Tibial nerve (tissue), 4 donors: ENCODE measurements around the gene ZNF646. TPM values are rescaled to one million over a fixed set of nuclear protein-coding genes. Genes with fewer than 3 reads are reported as not detected.

Source experiments
- DNase-seq, 2 donors: peaks; one replicate each; pipeline ENCODE4 v3.0.0-alpha.2; 2019; ENCODE audit warnings: low spot score in 2 of 2
- H3K27ac ChIP-seq, 4 donors: fragments of 200-600 bp; sonication (generic) in 3 of 4; one replicate each; pipeline ENCODE4 v1.5.1; 2017 to 2019; ENCODE audit warnings: mild to moderate bottlenecking in 1 of 4
- H3K27me3 ChIP-seq, 2 donors: fragments of 200-600 bp; sonication (generic) in 1 of 2; one replicate each; pipeline versions ENCODE4 v1.5.1 to v1.6.0; 2017 to 2019
- H3K36me3 ChIP-seq, 3 donors: fragments of 200-600 bp; sonication (generic); one replicate each; pipeline ENCODE4 v1.5.1; 2018 to 2019
- H3K4me1 ChIP-seq, 4 donors: fragments of 200-600 bp; sonication (generic) in 3 of 4; one replicate each; pipeline ENCODE4 v1.5.1; 2017 to 2019
- H3K4me3 ChIP-seq, 4 donors: fragments of 200-600 bp; sonication (generic) in 3 of 4; one replicate each; pipeline ENCODE4 v1.5.1; 2017 to 2019; ENCODE audit warnings: mild to moderate bottlenecking in 1 of 4, moderate library complexity in 1 of 4
- H3K9me3 ChIP-seq, 4 donors: fragments of 200-600 bp; sonication (generic) in 3 of 4; one replicate each; pipeline ENCODE4 v1.5.1; 2017 to 2019
- CTCF ChIP-seq, 5 experiments: fragments of 200-600 bp in 3 of 5; fragments of 450-650 bp in 2 of 5; sonication (generic) in 3 of 5; IDR thresholded peaks; one replicate each; pipeline ENCODE4 v1.5.1; 2016 to 2019; ENCODE audit warnings: antibody characterized with exemption in 5 of 5, mild to moderate bottlenecking in 3 of 5, moderate library complexity in 2 of 5
- EP300 ChIP-seq, 2 donors: sonication (generic); formaldehyde crosslinking; IDR thresholded peaks; one replicate each; pipeline ENCODE4 v1.6.1; 2017; ENCODE audit warnings: antibody characterized with exemption in 2 of 2, mild to moderate bottlenecking in 1 of 2
- POLR2A ChIP-seq, 2 donors: fragments of 450-650 bp; IDR thresholded peaks; one replicate each; pipeline ENCODE4 v1.6.1; 2017; ENCODE audit warnings: antibody characterized with exemption in 2 of 2, mild to moderate bottlenecking in 2 of 2, moderate library complexity in 2 of 2
- WGBS, 2 donors: methylation state at CpG; one replicate each; pipeline ENCODE4 v1.1.5; 2018; 5-methylcytosine and 5-hydroxymethylcytosine counted together
- total RNA-seq, 4 donors: library from RNA; depleted of rRNA; stranded (reverse); fragments of >200 nt; gene quantifications; one replicate each; pipeline ENCODE4 v1.1.0, GENCODE V29; 2016

ZNF646 gene
- total RNA-seq, 4 donors from 2014 or later, result 13.4 to 22.5 (median 20.0) TPM

GRCh38 chr16:31032736-31033708 lies 41.2 kb upstream of the ZNF646 start, which contains the start of gene STX4:
TSS of gene STX4 (plus strand) at chr16:31033558. CDS start at chr16:31033806, 248 bp downstream.
- peak; percentile 96 to 97 for DNase-seq
- H3K27me3 ChIP-seq, result no peaks in the 10 kb centered on the region
- 1% methylated on average over 41 to 66 of the region's 75 CpGs for WGBS, 2 donors
- TF ChIP-seq CTCF (IDR thresholded peaks at IDR 0.05), result peak in 3 of 5 experiments; percentile 2 to 45 (median 24)
- peak; percentile 47 to 61 for TF ChIP-seq POLR2A (IDR thresholded peaks at IDR 0.05)
- peak; percentile 97 to 98 for TF ChIP-seq EP300 (IDR thresholded peaks at IDR 0.05)
- peak within 1 kb of the TSS; percentile 95 to 100 (median 98) for H3K27ac ChIP-seq
- H3K4me1 ChIP-seq, result peaks cover 0 to 36% (median 6%) of the 10 kb centered on the region in 4 donors
- no peaks in the 10 kb centered on the region for H3K9me3 ChIP-seq
- peak within 1 kb of the TSS; percentile 77 to 91 (median 82) for H3K4me3 ChIP-seq
- peaks cover 0 to 9% (median 3%) of the 10 kb centered on the region in 3 donors for H3K36me3 ChIP-seq

GRCh38 chr16:31033709-31034492 lies 40.3 kb upstream of the ZNF646 start:
- H3K27me3 ChIP-seq, result no peaks in the 10 kb centered on the region
- peak overlapping the region; percentile 95 to 100 (median 98) for H3K27ac ChIP-seq
- H3K4me3 ChIP-seq, result peak overlapping the region; percentile 77 to 91 (median 82)
- DNase-seq, result peak; percentile 91 to 94
- no peak for TF ChIP-seq CTCF (IDR thresholded peaks at IDR 0.05)
- TF ChIP-seq EP300 (IDR thresholded peaks at IDR 0.05), result peak; percentile 40 to 81
- peak; percentile 39 to 64 for TF ChIP-seq POLR2A (IDR thresholded peaks at IDR 0.05)
- WGBS, 2 donors, result 1 to 2% methylated on average over 32 to 41 of the region's 47 CpGs
- H3K4me1 ChIP-seq, result peaks cover 0 to 36% (median 6%) of the 10 kb centered on the region in 4 donors
- no peaks in the 10 kb centered on the region for H3K9me3 ChIP-seq
- H3K36me3 ChIP-seq, result peaks cover 0 to 18% (median 11%) of the 10 kb centered on the region in 3 donors

GRCh38 chr16:31036691-31037090 lies 37.5 kb upstream of the ZNF646 start:
- Histone ChIP-seq H3K27me3 (no peaks in the 10 kb centered on the region), H3K4me1 (peaks cover 0 to 35% (median 6%) of the 10 kb centered on the region in 4 donors), H3K9me3 (no peaks in the 10 kb centered on the region), H3K4me3 (no peak overlapping the region), H3K27ac (no peak overlapping the region), H3K36me3 (peaks cover 0 to 46% (median 23%) of the 10 kb centered on the region in 3 donors)
- TF ChIP-seq CTCF (IDR thresholded peaks at IDR 0.05) (no peak), EP300 (IDR thresholded peaks at IDR 0.05) (no peak), POLR2A (IDR thresholded peaks at IDR 0.05) (no peak)
- WGBS, 2 donors, result 75 to 79% methylated on average over 2 of the region's 2 CpGs
- no peak for DNase-seq

- Histone ChIP-seq H3K9me3 (no peaks in the 10 kb centered on the region), H3K27ac (no peak overlapping the region), H3K27me3 (no peaks in the 10 kb centered on the region), H3K36me3 (peaks cover 0 to 65% (median 23%) of the 10 kb centered on the region in 3 donors), H3K4me1 (peaks cover 0 to 22% (median 6%) of the 10 kb centered on the region in 4 donors), H3K4me3 (no peak overlapping the region)
- TF ChIP-seq POLR2A (IDR thresholded peaks at IDR 0.05), result no peak
- TF ChIP-seq CTCF (IDR thresholded peaks at IDR 0.05), result no peak
- TF ChIP-seq EP300 (IDR thresholded peaks at IDR 0.05), result no peak
- WGBS, 2 donors, result 86% methylated on average over 2 of the region's 2 CpGs; no CpG with 5 or more reads in 1 of the 2 donors
- DNase-seq, result no peak
Observed at GRCh38 chr16:31038993-31039392, 35.2 kb upstream of the ZNF646 start.
